Stimulated activated CD4-positive, alpha-beta T cell treated with anti-CD3 and anti-CD28 coated beads, TNF-alpha, amount 100 ng/mL, for 48 hours (primary cell): ENCODE data around the gene TTC6.

Source experiments
- DNase-seq, 3 donors: peaks; one replicate each; pipeline ENCODE4 v3.0.0-alpha.2; 2020; ENCODE audit warnings: low read depth in 3 of 3

Gene TTC6

GRCh38 chr14:37597914-37598746, 2.7 kb downstream of the TTC6 start:
- no peak for DNase-seq

- DNase-seq: no peak
Measured at GRCh38 chr14:37598747-37599506, 3.5 kb downstream of the TTC6 start.

- DNase-seq: no peak
Measured at GRCh38 chr14:37599507-37600368, 4.3 kb downstream of the TTC6 start.

- DNase-seq: no peak
Measured at GRCh38 chr14:37600880-37601741, 5.7 kb downstream of the TTC6 start.

GRCh38 chr14:37601865-37602264, 6.4 kb downstream of the TTC6 start:
- no peak for DNase-seq

- no peak for DNase-seq
Measured at GRCh38 chr14:37602605-37603453, 7.4 kb downstream of the TTC6 start.

GRCh38 chr14:37603688-37604251, 8.3 kb downstream of the TTC6 start:
- DNase-seq: no peak

- DNase-seq: no peak
Measured at GRCh38 chr14:37606678-37607077, 11.2 kb downstream of the TTC6 start.

- no peak for DNase-seq
Measured at GRCh38 chr14:37608649-37609048, 13.2 kb downstream of the TTC6 start.

GRCh38 chr14:37610945-37611523, 15.6 kb downstream of the TTC6 start:
- no peak for DNase-seq

- no peak for DNase-seq
Measured at GRCh38 chr14:37615582-37616289, 20.3 kb downstream of the TTC6 start.

GRCh38 chr14:37616853-37617252, 21.4 kb downstream of the TTC6 start:
- no peak for DNase-seq

GRCh38 chr14:37617864-37618365, 22.5 kb downstream of the TTC6 start:
- DNase-seq: no peak

GRCh38 chr14:37618498-37619028, 23.1 kb downstream of the TTC6 start:
- DNase-seq: no peak

GRCh38 chr14:37620856-37621255, 25.4 kb downstream of the TTC6 start:
- DNase-seq: no peak

- no peak for DNase-seq
Measured at GRCh38 chr14:37622231-37622923, 26.9 kb downstream of the TTC6 start.

- no peak for DNase-seq
Measured at GRCh38 chr14:37623426-37623951, 28.1 kb downstream of the TTC6 start.

GRCh38 chr14:37623971-37624370, 28.5 kb downstream of the TTC6 start:
- DNase-seq: no peak
